Measurements from ENCODE around the gene CDKL4. TPM values are rescaled to one million over a fixed set of nuclear protein-coding genes. Genes with fewer than 3 reads are reported as not detected.

The CDKL4 gene
- total and polyA plus RNA-seq, 2 of the 13 experiments (the other 11 are each of a cell fraction or from before 2014, with no cell fraction given): 0.29 to 0.50 TPM

GRCh38 chr2:39228413-39229209, 15.2 kb downstream of the CDKL4 start (continued):
- TF ChIP-seq POGZ (CRISPR knock-in tag; IDR thresholded peaks at IDR 0.05) (0 out of 2 replicates have a peak, but pooled peaks have one; percentile 39), ZNF615 (CRISPR knock-in tag; IDR thresholded peaks at IDR 0.05; ENCODE audit: borderline replicate concordance) (no peak), CHD4 (IDR thresholded peaks at IDR 0.05; ENCODE audit: borderline replicate concordance, low read length) (0 out of 2 replicates have a peak, but pooled peaks have one; percentile 54), ZNF282 (IDR thresholded peaks at IDR 0.05; ENCODE audit: partially characterized antibody) (no peak), KDM5A (IDR thresholded peaks at IDR 0.05; ENCODE audit: borderline replicate concordance, low read length) (peak; percentile 27; the same call in 1 of the 2 replicates), ZMYM4 (CRISPR knock-in tag; IDR thresholded peaks at IDR 0.05) (0 out of 2 replicates have a peak, but pooled peaks have one; percentile 4), TEF (CRISPR knock-in tag; IDR thresholded peaks at IDR 0.05) (no peak), ZNF280B (CRISPR knock-in tag; IDR thresholded peaks at IDR 0.05; ENCODE audit: borderline replicate concordance) (no peak), ZNF746 (CRISPR knock-in tag; IDR thresholded peaks at IDR 0.05) (no peak), ZNF589 (CRISPR knock-in tag; conservative IDR thresholded peaks at IDR 0.05) (no peak), HIC2 (CRISPR knock-in tag; IDR thresholded peaks at IDR 0.05; ENCODE audit: low read depth) (peak; percentile 47; the same call in 1 of the 2 replicates), MAFK (conservative IDR thresholded peaks at IDR 0.05 in 1 of 2, IDR thresholded peaks at IDR 0.05 in 1 of 2; ENCODE audit: low read length in 2 of 2) (no peak), GMEB1 (CRISPR knock-in tag; IDR thresholded peaks at IDR 0.05; ENCODE audit: borderline replicate concordance) (0 out of 2 replicates have a peak, but pooled peaks have one; percentile 5), FOXP4 (CRISPR knock-in tag; IDR thresholded peaks at IDR 0.05) (0 out of 2 replicates have a peak, but pooled peaks have one; percentile 26), ESRRA (CRISPR knock-in tag; IDR thresholded peaks at IDR 0.05; ENCODE audit: low read depth) (0 out of 2 replicates have a peak, but pooled peaks have one; percentile 28), ZNF563 (CRISPR knock-in tag; IDR thresholded peaks at IDR 0.05) (0 out of 2 replicates have a peak, but pooled peaks have one; percentile 28), ZGPAT (CRISPR knock-in tag; IDR thresholded peaks at IDR 0.05) (0 out of 2 replicates have a peak, but pooled peaks have one; percentile 45)

Measured in HepG2 (cell line).